Stimulated activated effector memory CD8-positive, alpha-beta T cell treated with anti-CD3 and anti-CD28 coated beads, Interleukin-12 subunit alpha, Interleukin-12 subunit beta, amount 100 ng/mL, for 72 hours (primary cell): Measurements from ENCODE around the gene DAP3.
"Not testable (repeated sequence)": the region's sequence is repeated elsewhere in the genome, so short reads cannot be mapped to it uniquely, and the experiment has no call there.

ENCODE experiments used
- ATAC-seq: fragments of 150-1000 bp; cut with Tn5 transposase; 2 replicates; pipeline ENCODE4 v1.10.0; 2021
- DNase-seq, 2 donors: peaks; one replicate each; pipeline ENCODE4 v3.0.0; 2021 to 2022; ENCODE audit warnings: low spot score in 2 of 2
- H3K27ac Mint-ChIP-seq: one replicate; pipeline ENCODE4 v1.8.0; 2022; ENCODE audit warnings: mild to moderate bottlenecking, mixed read lengths
- H3K36me3 Mint-ChIP-seq: one replicate; pipeline ENCODE4 v1.8.0; 2022; ENCODE audit warnings: mild to moderate bottlenecking, mixed read lengths
- H3K4me1 Mint-ChIP-seq: one replicate; pipeline ENCODE4 v1.8.0; 2022; ENCODE audit warnings: mixed read lengths
- H3K4me3 Mint-ChIP-seq: one replicate; pipeline ENCODE4 v1.8.0; 2022; ENCODE audit warnings: mild to moderate bottlenecking, mixed read lengths
- H3K9me3 Mint-ChIP-seq: one replicate; pipeline ENCODE4 v1.8.0; 2022; ENCODE audit warnings: mixed read lengths

The DAP3 gene

DNA sequence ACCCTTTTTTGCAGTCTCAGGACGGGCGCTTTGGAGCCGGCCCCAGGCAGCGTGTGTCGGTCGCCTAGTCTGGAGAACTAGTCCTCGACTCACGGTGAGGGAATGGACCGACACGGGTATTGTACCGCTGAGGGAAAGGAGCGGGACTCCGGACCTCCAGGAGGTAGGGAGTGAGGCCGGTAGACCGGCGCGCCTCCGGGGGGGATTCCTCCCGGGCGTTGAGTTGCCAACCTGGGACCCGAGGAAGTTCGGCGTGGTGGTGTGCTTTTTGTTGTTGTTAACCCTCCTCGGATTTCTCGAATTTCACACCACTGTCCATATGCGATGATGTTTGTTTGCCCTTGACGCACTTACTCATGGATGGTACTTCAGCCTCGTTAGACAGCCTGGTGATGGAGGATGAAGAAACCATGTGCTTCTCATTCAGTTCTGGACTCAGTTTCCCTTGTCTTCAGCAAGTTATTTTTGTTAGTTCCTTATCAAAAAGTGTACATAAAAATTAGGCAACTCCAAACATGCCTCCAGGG lies at the start of gene DAP3:
TSS of gene DAP3 (plus strand) at position 11 of the 527 bp plus-strand sequence. CDS start 20,689 bp downstream, outside the sequence.
- H3K36me3 Mint-ChIP-seq, result peaks cover 85% of the 10 kb centered on the region
- peak; percentile 4 for ATAC-seq
- H3K4me1 Mint-ChIP-seq, result peaks cover 70% of the 10 kb centered on the region
- peak within 1 kb of the TSS; percentile 97 for H3K27ac Mint-ChIP-seq
- H3K4me3 Mint-ChIP-seq, result peak within 1 kb of the TSS; percentile 93
- DNase-seq, H3K9me3 Mint-ChIP-seq: not testable (repeated sequence)

DNA sequence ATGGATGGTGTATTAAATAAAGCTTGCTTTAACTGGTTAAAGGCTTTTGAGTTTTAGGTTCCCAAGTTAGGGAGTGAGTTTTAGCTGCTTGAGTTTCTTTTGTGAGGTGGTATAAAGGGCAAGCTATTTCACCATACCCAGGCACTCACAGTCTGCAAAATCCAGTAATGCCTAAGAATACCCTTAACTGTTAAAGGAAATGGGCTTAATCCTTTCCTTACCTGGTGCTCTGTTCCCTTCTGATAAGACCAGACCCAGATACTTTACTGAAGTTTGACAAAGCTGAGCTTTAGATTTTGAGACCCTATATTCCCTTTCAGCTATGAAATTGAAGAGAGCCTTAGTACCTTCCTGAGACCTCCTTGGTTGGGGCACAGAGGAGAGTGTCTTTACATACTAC lies 48.5 kb upstream of the DAP3 start:
- no peak overlapping the region for H3K27ac Mint-ChIP-seq
- DNase-seq (no peak), ATAC-seq (no peak)
- peaks cover 14% of the 10 kb centered on the region for H3K4me1 Mint-ChIP-seq
- H3K9me3 Mint-ChIP-seq, result peaks cover 9% of the 10 kb centered on the region
- H3K36me3 Mint-ChIP-seq, result no peaks in the 10 kb centered on the region
- no peak overlapping the region for H3K4me3 Mint-ChIP-seq

DNA sequence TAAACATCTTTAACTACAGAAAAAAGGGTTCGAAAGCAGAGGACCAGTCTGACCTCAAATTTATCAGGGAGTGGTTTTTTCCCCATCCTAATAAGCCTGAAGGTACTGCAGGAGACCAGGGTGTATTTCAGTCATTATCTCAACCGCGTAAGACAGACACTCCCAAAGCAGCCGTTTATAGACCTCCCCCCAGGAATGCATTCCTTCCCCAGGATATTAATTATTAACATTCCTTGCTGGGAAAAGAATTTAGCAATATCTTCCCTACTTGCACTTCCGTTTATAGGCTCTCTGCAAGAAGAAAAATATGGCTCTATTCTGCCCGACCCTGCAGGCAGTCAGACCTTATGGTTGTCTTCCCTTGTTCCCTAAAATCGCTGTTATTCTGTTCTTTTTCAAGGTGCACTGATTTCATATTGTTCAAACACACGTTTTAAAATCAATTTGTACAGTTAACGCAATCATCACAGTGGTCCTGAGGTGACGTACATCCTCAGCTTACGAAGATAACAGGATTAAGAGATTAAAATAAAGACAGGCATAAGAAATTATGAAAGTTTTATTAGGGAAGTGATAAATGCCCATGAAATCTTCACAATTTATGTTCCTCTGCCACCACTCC lies 46.2 kb upstream of the DAP3 start:
- H3K9me3 Mint-ChIP-seq, DNase-seq, ATAC-seq, H3K27ac Mint-ChIP-seq, H3K36me3 Mint-ChIP-seq, H3K4me3 Mint-ChIP-seq, H3K4me1 Mint-ChIP-seq: not testable (repeated sequence)

DNA sequence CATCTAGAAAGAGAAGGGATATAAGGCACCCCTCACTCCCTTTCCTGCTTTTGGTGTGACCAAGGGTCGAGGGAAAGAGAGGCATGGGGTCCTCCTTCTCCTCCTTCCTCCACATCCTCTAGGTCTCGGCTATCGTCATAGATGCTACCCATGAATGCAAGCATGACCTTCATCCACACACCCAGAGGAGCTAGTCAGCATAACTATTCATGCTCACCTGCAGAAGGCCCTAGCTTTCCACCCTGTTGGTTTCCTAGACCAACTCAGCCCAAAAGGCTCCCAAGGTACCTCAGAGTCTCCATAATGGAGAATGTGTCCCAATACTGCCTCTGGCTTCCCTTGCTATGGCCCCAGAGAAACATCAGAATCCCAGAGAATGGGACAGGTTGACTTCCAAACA lies 45.7 kb upstream of the DAP3 start:
- H3K4me3 Mint-ChIP-seq, result no peak overlapping the region
- no peaks in the 10 kb centered on the region for H3K36me3 Mint-ChIP-seq
- H3K27ac Mint-ChIP-seq, result no peak overlapping the region
- H3K9me3 Mint-ChIP-seq, result peaks cover 9% of the 10 kb centered on the region
- no peaks in the 10 kb centered on the region for H3K4me1 Mint-ChIP-seq
- DNase-seq (no peak), ATAC-seq (no peak)

DNA sequence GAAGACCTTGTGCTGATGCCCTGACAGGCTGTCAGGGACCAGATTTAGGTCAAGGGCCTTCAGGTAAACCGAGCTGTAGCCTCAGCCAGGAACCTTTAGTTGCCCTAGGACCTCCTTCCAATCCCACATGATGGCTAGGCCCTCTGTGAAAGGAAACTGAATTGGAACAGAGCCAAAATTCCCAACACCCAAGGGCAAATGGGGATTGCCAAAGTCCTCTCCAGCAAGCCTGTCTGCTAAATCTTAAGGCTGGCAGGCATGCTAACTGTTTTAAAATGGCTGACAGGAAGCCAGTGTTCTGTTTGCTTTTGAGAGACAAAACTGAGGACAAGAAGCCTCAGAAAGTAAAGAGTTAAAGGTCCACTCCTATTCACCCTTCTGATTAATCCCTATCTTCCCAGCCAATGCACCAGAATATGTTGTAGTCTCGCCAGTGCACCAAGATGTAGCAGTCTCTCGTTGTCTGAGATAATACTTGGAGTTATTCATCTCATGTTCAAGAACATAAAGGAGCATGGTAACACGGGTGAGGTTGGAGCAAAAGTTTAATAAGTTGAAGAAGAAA lies 43.8 kb upstream of the DAP3 start:
- H3K9me3 Mint-ChIP-seq, result peaks cover 9% of the 10 kb centered on the region
- no peak overlapping the region for H3K27ac Mint-ChIP-seq
- no peaks in the 10 kb centered on the region for H3K4me1 Mint-ChIP-seq
- DNase-seq, result no peak
- ATAC-seq, result no peak
- H3K4me3 Mint-ChIP-seq, result no peak overlapping the region
- H3K36me3 Mint-ChIP-seq, result no peaks in the 10 kb centered on the region

DNA sequence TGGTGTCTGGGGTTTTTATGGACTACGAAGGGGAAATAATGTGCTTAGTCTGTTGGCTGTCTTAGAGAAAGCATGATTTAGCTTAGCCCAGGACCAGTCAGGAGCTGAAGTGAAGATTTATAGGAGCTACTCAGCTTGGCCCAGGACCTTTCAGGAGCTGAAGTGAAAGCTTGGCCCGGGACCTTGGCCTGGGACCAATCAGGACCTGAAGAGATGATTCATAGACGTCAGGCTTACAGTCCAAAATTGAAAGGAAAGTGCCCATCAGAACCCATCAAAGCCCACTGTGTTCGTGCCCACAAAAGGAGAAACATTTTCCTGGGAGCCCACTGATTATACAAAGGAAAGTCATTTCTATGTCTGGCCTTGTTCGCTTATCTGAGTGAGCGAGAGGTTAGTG lies 43.2 kb upstream of the DAP3 start:
- ATAC-seq (no peak), DNase-seq (no peak)
- no peaks in the 10 kb centered on the region for H3K36me3 Mint-ChIP-seq
- no peak overlapping the region for H3K4me3 Mint-ChIP-seq
- no peak overlapping the region for H3K27ac Mint-ChIP-seq
- H3K4me1 Mint-ChIP-seq, result no peaks in the 10 kb centered on the region
- H3K9me3 Mint-ChIP-seq, result peaks cover 9% of the 10 kb centered on the region

DNA sequence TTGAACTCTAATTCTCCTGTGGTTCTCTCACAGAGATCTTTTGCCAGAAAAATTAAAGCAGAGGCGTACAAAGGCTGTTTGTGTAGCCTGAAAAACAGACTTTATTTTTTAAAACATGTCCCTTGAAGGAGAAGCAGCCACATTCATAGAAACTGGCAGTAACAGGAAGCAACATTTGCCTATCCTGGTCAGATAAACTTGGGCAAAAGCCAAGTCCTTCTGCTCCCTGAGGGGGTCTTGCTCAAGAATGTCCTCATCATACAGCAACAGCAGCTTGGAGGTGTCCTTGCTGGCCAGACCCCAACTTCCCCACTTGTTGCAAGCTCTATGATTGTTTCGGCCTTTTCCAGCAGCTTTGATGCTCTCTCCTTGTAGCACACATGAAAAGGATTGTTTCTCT lies 42.6 kb upstream of the DAP3 start:
- Mint-ChIP-seq H3K9me3 (peaks cover 9% of the 10 kb centered on the region), H3K4me1 (no peaks in the 10 kb centered on the region), H3K27ac (no peak overlapping the region), H3K4me3 (no peak overlapping the region), H3K36me3 (no peaks in the 10 kb centered on the region)
- ATAC-seq, result no peak
- no peak for DNase-seq

DNA sequence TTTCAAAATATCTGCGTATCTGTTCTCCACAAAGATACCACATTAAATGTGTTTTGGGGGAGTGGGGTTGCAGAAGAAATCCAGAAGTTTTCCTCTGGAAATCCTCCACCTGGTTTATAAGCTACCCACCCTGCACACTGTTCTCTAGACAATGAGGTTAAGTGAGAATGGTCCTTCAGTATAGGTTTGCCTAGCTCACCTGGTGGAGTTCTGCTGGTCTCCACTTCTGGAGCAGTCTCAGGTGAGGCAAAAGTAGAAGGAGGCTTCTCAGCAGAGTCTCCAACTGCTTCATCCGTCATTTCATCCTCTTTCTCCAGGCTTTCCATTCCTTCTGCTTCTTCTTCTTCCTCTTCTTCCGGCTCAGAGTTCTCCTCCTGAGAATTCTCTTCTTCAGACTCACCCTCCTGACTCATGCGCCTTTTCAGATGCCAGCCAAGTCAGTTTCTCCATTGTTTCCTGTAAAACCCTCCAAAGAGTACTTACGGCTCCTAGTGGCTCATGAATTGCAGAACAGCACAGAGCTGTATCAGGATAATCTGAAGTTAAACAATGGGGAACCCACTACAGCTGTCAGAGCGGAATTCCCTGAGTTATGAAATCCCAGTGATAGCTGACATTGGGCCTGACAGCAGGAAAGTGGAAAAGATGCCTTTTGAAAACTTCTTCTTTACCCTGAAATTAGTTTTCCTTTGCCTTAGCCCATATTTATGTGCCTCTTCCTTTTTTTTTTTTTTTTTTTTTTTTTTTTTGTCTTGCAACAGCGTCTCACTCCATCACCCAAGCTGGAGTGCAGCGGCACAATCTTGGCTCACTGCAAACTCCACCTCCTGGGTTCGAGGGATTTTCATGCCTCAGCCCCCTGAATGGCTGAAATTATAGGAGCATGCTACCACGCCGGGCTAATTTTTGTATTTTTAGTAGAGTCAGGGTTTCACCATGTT lies 40.4 kb upstream of the DAP3 start:
- Mint-ChIP-seq H3K36me3 (no peaks in the 10 kb centered on the region), H3K27ac (no peak overlapping the region), H3K4me3 (no peak overlapping the region), H3K4me1 (no peaks in the 10 kb centered on the region), H3K9me3 (peaks cover 2% of the 10 kb centered on the region)
- ATAC-seq (no peak), DNase-seq (no peak)

DNA sequence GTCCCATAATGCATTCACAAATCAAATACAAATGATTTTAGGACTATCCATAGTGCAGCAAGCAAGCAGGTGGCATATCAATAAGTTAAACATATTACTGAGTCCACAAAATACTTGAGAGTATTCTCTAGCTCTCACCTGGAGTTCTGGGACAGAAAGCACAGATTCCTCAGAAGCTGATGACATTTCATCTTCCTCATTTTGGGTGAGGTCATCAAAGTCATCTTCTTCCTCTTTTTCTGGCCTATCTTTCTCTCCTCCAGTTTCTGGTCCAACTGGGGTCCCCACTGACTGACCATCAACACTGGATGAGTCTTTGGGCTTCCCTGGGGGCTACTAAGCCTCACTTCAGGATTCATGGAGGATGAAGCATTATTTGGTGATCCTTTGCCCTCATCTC lies 39.2 kb upstream of the DAP3 start:
- H3K9me3 Mint-ChIP-seq, result no peaks in the 10 kb centered on the region
- H3K36me3 Mint-ChIP-seq, result no peaks in the 10 kb centered on the region
- no peaks in the 10 kb centered on the region for H3K4me1 Mint-ChIP-seq
- DNase-seq (no peak), ATAC-seq (no peak)
- H3K27ac Mint-ChIP-seq, result no peak overlapping the region
- no peak overlapping the region for H3K4me3 Mint-ChIP-seq

DNA sequence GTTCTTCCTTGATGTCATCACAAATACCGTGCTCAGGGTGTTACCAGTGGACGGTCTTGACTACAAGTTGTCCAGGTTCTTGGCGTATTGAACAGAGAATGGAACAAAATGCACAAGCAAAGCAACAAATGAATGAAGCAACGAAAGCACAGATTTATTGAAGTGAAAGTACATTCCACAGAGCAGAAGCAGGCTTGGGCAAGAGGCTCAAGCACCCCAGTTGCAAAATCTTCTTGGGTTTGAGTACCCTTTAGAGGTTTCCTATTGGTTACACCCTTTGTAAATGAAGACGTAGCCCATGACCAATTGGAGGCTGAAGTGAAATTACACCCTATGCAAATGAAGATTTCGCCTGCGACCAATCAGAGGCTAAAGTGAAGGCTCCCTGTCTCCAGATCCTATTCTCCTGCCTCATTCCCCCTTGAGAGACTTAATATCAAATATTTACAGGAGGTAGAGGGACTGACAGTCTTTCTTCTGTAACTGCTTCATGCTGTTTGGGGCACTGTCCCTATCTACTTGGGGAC lies 38.6 kb upstream of the DAP3 start:
- no peak for DNase-seq
- H3K36me3 Mint-ChIP-seq, result no peaks in the 10 kb centered on the region
- no peak for ATAC-seq
- no peaks in the 10 kb centered on the region for H3K9me3 Mint-ChIP-seq
- H3K4me3 Mint-ChIP-seq, result no peak overlapping the region
- H3K4me1 Mint-ChIP-seq, result no peaks in the 10 kb centered on the region
- H3K27ac Mint-ChIP-seq, result no peak overlapping the region

DNA sequence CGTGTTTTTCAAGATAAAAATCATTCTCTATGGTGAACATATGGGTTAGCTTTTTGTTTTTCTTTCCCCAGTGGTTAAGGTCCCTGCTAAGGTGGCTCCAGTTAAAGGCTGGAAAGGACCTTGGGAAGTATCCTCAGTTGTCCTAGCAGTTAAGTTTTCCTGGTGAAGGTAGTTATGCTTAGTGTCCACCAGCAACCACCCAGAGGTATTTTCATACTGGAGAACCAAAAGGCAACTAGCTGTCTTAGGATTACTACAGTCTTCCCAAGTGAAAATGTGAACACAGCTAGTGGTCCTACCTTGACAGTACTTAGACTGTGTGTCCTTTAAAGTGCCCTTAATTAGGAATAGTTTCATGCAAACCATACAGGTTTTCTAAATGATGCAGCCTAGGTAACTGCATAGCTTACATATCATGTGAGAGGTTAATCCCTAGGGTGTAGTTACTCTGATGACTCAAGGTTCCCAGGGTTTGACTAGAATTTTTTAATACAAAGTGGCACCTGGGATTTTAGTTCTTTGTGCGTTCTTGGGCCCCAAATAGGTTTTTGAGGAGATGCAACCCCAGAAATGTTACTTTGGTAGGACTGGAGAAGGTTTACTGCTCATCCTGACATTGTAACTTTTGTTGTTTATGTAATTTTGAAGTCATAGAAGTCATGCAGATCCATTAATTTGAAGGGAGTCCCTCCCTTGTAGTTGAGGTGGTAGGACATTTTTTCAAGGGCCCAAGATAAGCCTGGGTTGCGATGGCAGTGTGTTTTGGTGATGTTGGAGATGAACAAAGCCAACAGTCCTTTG lies 36.8 kb upstream of the DAP3 start:
- DNase-seq, result no peak
- Mint-ChIP-seq H3K36me3 (no peaks in the 10 kb centered on the region), H3K4me1 (no peaks in the 10 kb centered on the region), H3K4me3 (no peak overlapping the region), H3K9me3 (no peaks in the 10 kb centered on the region), H3K27ac (no peak overlapping the region)
- no peak for ATAC-seq

DNA sequence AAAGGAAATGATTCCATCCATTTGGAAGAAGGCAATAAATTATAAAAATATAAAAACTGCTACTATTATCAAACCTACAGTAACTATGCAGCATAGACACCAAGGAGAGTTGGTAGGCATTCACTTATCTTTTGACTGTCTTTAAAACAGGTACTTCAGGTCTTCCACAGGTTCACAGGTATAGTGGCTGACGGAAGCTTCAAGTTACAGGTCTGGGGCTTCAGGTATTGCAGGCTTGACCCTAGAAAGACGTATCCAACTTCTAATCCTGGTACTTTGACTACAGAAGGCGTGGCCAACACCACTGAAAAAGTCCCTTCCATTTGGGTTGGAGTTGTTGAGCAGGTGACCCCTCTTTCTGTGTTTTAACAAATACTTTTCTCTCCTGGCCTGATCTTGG lies 35.9 kb upstream of the DAP3 start:
- DNase-seq (no peak), ATAC-seq (no peak)
- no peaks in the 10 kb centered on the region for H3K9me3 Mint-ChIP-seq
- H3K4me1 Mint-ChIP-seq, result no peaks in the 10 kb centered on the region
- peaks cover 2% of the 10 kb centered on the region for H3K36me3 Mint-ChIP-seq
- no peak overlapping the region for H3K27ac Mint-ChIP-seq
- no peak overlapping the region for H3K4me3 Mint-ChIP-seq

DNA sequence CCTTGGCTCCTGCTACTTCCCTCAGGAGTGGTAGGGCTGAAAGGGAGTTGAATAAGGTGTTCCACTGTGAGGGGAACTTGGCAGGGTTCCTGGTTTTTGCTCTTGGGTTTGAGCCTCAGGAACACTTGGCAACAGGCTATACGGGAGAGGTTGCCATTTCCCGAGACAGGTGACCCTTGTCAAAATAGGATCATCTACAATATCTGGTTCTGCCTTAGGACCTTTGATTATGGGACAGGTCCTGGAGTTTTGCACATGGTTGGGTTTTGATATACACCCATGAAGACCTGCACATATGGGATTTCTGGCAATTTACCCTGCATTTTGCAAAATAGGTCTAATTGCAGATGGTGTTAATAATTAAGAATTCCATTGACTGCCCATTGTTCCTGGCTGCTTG lies 31.4 kb upstream of the DAP3 start:
- no peak overlapping the region for H3K4me3 Mint-ChIP-seq
- no peak for ATAC-seq
- H3K27ac Mint-ChIP-seq, result no peak overlapping the region
- no peaks in the 10 kb centered on the region for H3K9me3 Mint-ChIP-seq
- H3K4me1 Mint-ChIP-seq, result peaks cover 6% of the 10 kb centered on the region
- H3K36me3 Mint-ChIP-seq, result peaks cover 47% of the 10 kb centered on the region
- DNase-seq, result no peak

DNA sequence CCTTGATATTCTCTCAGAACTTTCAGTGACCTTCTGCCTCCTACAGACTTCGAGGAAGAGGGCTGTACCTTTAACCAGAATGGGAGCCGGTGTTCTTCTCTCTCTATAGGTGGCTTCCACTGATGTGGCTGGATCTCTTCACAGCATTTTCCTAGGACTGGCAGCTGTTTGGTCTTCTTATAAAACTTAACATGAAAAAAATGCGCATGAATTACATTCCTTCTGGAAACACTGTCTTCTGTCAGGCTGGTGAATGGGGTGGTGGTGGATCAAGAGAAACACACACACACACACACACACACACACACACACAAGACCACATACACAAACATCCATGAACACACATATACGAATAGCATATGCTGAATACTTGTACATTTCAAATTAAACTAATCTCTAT lies 27.7 kb upstream of the DAP3 start:
- not testable (repeated sequence) for H3K4me3 Mint-ChIP-seq, DNase-seq, H3K4me1 Mint-ChIP-seq, H3K27ac Mint-ChIP-seq, ATAC-seq, H3K9me3 Mint-ChIP-seq
- peaks cover 85% of the 10 kb centered on the region for H3K36me3 Mint-ChIP-seq
